Endodermal cell (in vitro differentiated cells): Measurements from ENCODE around the gene ZNF618. TPM values are rescaled to one million over a fixed set of nuclear protein-coding genes. Genes with fewer than 3 reads are reported as not detected.

Experiments
- DNase-seq: peaks from one replicate; pipeline ENCODE4 v3.0.0-alpha.2; 2017
- H3K27ac ChIP-seq: 2 replicates; pipeline ENCODE4 v1.5.1; 2013; ENCODE audit warnings: mild to moderate bottlenecking, low read depth, low read length, moderate library complexity
- H3K27me3 ChIP-seq: 2 replicates; pipeline ENCODE4 v1.6.1; 2013; ENCODE audit warnings: mild to moderate bottlenecking, low read length, moderate library complexity; ENCODE audit not compliant: insufficient read depth, control insufficient read depth, poor library complexity, severe bottlenecking
- H3K36me3 ChIP-seq: 2 replicates; pipeline ENCODE4 v1.7.0; 2013; ENCODE audit warnings: mild to moderate bottlenecking, low read length, moderate library complexity; ENCODE audit not compliant: control insufficient read depth, insufficient read depth
- H3K4me1 ChIP-seq: one replicate; pipeline ENCODE4 v1.7.0; 2013; ENCODE audit warnings: low read length; ENCODE audit not compliant: control insufficient read depth, insufficient read depth
- H3K4me3 ChIP-seq: 2 replicates; pipeline ENCODE4 v1.5.1; 2013; ENCODE audit warnings: mild to moderate bottlenecking, low read length, moderate library complexity
- H3K9ac ChIP-seq: 2 replicates; pipeline ENCODE4 v1.6.1; 2013; ENCODE audit warnings: mild to moderate bottlenecking, low read length, moderate library complexity; ENCODE audit not compliant: poor library complexity, severe bottlenecking; ENCODE audit errors: extremely low read depth
- H3K9me3 ChIP-seq: 2 replicates; pipeline ENCODE4 v1.6.1; 2013; ENCODE audit warnings: mild to moderate bottlenecking, low read length, moderate library complexity; ENCODE audit not compliant: control insufficient read depth
- H3K27ac Mint-ChIP-seq: 2 replicates; pipeline ENCODE4 v1.8.0; 2020; ENCODE audit warnings: mixed read lengths
- H3K27me3 Mint-ChIP-seq: 2 replicates; pipeline ENCODE4 v1.8.0; 2021; ENCODE audit warnings: mild to moderate bottlenecking, mixed read lengths; ENCODE audit not compliant: insufficient read depth
- H3K36me3 Mint-ChIP-seq: 2 replicates; pipeline ENCODE4 v1.8.0; 2020; ENCODE audit warnings: low read depth, mixed read lengths
- H3K4me1 Mint-ChIP-seq: 2 replicates; pipeline ENCODE4 v1.8.0; 2020; ENCODE audit warnings: mixed read lengths
- H3K4me3 Mint-ChIP-seq: 2 replicates; pipeline ENCODE4 v1.8.0; 2020; ENCODE audit warnings: mild to moderate bottlenecking, moderate library complexity, mixed read lengths
- H3K9me3 Mint-ChIP-seq: 2 replicates; pipeline ENCODE4 v1.8.0; 2020; ENCODE audit warnings: mild to moderate bottlenecking, mixed read lengths
- CTCF ChIP-seq: fragments of 200-600 bp; sonication (generic); conservative IDR thresholded peaks from 2 replicates; pipeline ENCODE4 v1.5.0; 2021; ENCODE audit warnings: antibody characterized with exemption, mild to moderate bottlenecking
- WGBS, 2 experiments: methylation state at CpG; one replicate each; pipeline versions ENCODE4 v1.1.5 to v1.1.7; 2013; ENCODE audit warnings: missing lambda C conversion rate in 2 of 2, mixed read lengths in 1 of 2; ENCODE audit not compliant: insufficient coverage in 1 of 2, insufficient read length in 1 of 2; 5-methylcytosine and 5-hydroxymethylcytosine counted together
- total RNA-seq, 2 donors: library from RNA; stranded (reverse); fragmentation: NEBNext Ultra II Directional in 1 of 2; extraction: Animal tissue kit (Norgen Biotek cat#: 25700) in 1 of 2; gene quantifications; 2 replicates in 1 of 2; 3 replicates in 1 of 2; pipeline ENCODE4 v1.2.1, GENCODE V29; 2021

Gene ZNF618
- total RNA-seq, 2 donors from 2014 or later: 34.5 to 37.5 TPM

DNA sequence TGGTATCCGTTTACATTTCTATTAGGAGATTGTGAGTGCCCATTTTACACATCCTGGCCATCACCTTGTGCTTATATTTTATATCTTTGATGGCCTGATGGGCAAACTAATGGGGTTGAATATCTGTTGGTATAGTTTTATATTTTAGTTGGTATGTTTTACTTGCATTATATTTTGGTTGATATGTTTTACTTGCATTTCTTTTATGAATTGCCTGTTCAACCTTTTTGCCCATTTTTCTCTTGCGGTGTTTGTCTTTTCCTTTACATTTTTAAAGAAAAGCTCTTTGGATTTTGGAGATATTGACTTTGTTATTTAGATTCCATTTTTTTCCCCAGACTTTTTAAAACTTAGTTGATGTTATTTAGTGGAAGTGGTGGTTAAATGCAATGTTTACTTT, 14.6 kb downstream of the ZNF618 start:
- Mint-ChIP-seq H3K36me3 (peaks cover 31% of the 10 kb centered on the region), H3K4me3 (no peak overlapping the region), H3K4me1 (peaks cover 9% of the 10 kb centered on the region), H3K27ac (no peak overlapping the region), H3K27me3 (no peaks in the 10 kb centered on the region), H3K9me3 (peaks cover 18% of the 10 kb centered on the region)
- Histone ChIP-seq H3K36me3 (peaks cover 24% of the 10 kb centered on the region), H3K4me1 (no peaks in the 10 kb centered on the region), H3K27ac (no peak overlapping the region), H3K27me3 (no peaks in the 10 kb centered on the region), H3K4me3 (no peak overlapping the region), H3K9me3 (peaks cover 22% of the 10 kb centered on the region), H3K9ac (no peak overlapping the region)
- no peak for TF ChIP-seq CTCF
- 95% methylated on average over 2 of the region's 2 CpGs; no CpG with 5 or more reads in 1 of the 2 experiments for WGBS, 2 experiments
- no peak for DNase-seq

DNA sequence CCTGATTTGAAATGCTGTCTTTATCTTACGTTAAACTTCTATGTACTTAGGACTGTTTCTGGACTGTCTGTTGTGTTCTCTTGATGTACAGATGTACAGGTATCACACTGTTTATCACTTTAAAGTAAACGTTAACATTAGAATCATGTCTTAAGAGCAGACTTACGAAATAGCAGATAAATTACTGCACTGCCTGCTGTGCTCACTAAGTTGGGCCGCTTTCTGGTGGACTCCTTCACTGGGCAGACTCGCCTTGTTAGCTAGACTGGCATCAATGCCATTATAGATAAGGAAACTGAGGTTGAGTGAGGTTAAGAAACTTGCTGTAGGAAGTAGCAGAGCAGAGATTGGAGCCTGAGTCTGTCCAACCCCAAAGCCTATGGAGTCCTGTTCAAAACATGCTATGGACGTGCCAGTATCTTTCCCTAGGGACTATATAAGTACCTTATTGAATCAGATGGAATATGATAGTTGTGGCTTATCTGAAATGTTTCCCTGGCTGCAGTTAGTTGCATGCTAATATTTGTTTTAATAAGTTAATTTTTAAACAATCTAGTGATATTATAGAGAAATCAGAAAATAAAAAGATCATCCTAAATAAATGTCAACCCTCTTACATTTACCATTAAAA, 16.9 kb downstream of the ZNF618 start:
- TF ChIP-seq CTCF: no peak
- no peak overlapping the region for H3K4me3 ChIP-seq
- peaks cover 24% of the 10 kb centered on the region for H3K36me3 ChIP-seq
- H3K27ac Mint-ChIP-seq: no peak overlapping the region
- H3K27me3 Mint-ChIP-seq: no peaks in the 10 kb centered on the region
- 91 to 95% methylated on average over 4 to 6 of the region's 6 CpGs for WGBS, 2 experiments
- peaks cover 20% of the 10 kb centered on the region for H3K9me3 Mint-ChIP-seq
- H3K4me1 Mint-ChIP-seq: no peaks in the 10 kb centered on the region
- H3K36me3 Mint-ChIP-seq: peaks cover 32% of the 10 kb centered on the region
- H3K4me3 Mint-ChIP-seq: no peak overlapping the region
- no peak overlapping the region for H3K27ac ChIP-seq
- no peak for DNase-seq
- H3K9ac ChIP-seq: no peak overlapping the region
- H3K9me3 ChIP-seq: peaks cover 22% of the 10 kb centered on the region
- no peaks in the 10 kb centered on the region for H3K4me1 ChIP-seq
- no peaks in the 10 kb centered on the region for H3K27me3 ChIP-seq

GRCh38 chr9:113894166-113894565, 18.1 kb downstream of the ZNF618 start:
- no peak for DNase-seq
- Histone ChIP-seq H3K4me1 (no peaks in the 10 kb centered on the region), H3K9me3 (peaks cover 22% of the 10 kb centered on the region), H3K27me3 (no peaks in the 10 kb centered on the region), H3K4me3 (no peak overlapping the region), H3K9ac (no peak overlapping the region), H3K36me3 (peaks cover 24% of the 10 kb centered on the region), H3K27ac (no peak overlapping the region)
- H3K27me3 Mint-ChIP-seq: no peaks in the 10 kb centered on the region
- no peak for TF ChIP-seq CTCF
- peaks cover 37% of the 10 kb centered on the region for H3K36me3 Mint-ChIP-seq
- no peak overlapping the region for H3K4me3 Mint-ChIP-seq
- H3K27ac Mint-ChIP-seq: no peak overlapping the region
- no peaks in the 10 kb centered on the region for H3K4me1 Mint-ChIP-seq
- WGBS, 2 experiments: 97 to 100% methylated on average over 1 of the region's 1 CpG
- peaks cover 21% of the 10 kb centered on the region for H3K9me3 Mint-ChIP-seq
